Activated CD4-positive, alpha-beta T cell treated with anti-CD3 and anti-CD28 coated beads for 48 hours (primary cell): ENCODE data around the gene FMNL2.

ENCODE experiments used
- DNase-seq: peaks from one replicate; pipeline ENCODE4 v3.0.0-alpha.2; 2020

FMNL2 gene

DNA sequence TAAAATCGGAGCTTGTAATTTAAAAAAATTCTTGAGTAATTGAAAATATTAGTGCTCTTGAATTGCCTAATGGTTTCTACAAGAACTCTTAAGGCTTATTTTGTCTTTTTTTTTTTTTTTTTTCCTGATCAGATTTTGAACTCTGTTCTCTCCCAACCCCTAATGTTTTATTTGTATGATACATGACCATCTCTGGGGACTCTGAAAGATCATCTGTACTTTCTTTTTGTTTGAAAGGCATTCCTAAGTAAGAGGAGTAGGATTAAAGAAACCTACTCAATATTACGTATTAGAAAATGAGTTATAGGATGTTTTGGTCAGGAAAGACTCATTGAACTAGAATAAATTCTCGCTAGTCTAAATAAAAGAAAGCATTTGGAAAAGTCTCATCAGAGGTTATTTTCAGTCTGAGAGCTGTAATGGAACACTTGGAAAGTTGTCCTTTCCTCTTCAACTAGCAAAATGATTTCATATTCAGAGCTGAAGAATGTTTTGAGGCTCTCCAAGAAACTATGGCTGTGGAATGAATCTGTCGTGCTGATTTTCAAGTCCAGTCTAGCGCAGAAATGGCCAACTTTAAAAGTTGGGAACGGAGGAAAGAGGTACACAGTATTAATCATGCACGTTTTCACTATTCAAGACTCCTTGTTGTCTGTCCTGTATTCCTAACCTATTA, 199.6 kb downstream of the FMNL2 start:
- no peak for DNase-seq

DNA sequence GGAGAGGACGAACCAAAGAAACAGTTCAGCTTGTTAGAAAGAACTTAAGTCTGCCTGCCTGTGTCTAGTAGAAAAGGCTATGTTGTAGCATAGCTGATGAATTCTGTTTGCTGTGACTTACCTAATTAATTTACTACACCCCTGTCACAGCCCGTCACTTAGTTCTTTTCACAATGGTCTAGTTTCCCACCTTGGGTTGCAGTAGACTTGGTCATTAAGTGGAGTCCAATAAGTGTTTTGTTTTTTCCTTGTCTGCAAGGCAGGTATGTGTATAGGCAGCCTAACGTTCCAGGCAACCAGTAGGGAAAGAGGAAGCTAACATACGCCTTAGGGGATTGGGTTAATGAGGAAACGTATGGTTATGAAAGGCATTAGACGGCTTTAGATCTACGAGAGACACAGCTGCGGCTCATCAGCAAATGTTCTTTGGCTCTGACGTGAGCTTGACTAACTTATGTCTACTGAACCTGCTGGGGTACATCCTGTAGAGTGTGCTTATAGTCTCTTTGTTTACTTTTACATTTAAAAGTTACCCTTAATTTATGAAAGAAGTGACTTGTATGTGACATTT, 202.2 kb downstream of the FMNL2 start:
- no peak for DNase-seq

DNA sequence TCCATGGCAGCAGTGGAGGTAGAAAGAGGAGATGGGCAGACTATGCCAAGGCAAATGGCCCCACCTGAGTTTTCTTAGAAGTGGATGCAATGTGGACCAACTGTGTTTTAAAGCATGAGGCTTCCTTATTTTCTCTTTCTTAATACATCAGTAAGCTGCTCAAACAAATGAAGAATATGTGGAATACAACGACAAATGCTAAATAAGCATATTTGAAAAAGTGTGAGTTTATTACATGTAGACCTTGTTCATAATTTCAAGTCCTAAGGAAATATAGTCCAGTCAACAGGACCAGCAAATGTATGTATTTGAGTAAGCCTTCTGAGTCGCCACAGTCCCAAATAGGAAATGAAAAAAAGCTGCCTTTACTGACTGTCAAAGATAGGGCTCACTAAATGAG, 204.4 kb downstream of the FMNL2 start:
- no peak for DNase-seq

DNA sequence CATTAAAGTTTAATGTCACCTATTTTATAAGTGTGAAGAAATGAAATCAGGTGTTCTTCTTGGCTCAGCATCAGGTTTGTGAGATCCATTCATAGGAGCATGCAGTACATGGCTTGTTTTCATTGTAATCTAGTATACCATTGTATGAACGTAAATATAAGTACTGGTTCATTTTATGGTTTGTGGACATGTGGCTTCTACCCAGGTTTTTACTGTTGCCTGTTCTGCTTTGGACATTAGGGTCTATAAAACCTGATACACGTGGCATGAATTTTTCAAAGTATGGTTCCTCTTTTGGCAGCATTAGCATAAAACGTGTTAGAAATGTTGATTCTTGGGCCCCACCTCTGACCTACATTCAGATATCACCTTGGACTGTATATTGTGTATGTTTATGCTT, 206.7 kb downstream of the FMNL2 start:
- DNase-seq, result no peak

DNA sequence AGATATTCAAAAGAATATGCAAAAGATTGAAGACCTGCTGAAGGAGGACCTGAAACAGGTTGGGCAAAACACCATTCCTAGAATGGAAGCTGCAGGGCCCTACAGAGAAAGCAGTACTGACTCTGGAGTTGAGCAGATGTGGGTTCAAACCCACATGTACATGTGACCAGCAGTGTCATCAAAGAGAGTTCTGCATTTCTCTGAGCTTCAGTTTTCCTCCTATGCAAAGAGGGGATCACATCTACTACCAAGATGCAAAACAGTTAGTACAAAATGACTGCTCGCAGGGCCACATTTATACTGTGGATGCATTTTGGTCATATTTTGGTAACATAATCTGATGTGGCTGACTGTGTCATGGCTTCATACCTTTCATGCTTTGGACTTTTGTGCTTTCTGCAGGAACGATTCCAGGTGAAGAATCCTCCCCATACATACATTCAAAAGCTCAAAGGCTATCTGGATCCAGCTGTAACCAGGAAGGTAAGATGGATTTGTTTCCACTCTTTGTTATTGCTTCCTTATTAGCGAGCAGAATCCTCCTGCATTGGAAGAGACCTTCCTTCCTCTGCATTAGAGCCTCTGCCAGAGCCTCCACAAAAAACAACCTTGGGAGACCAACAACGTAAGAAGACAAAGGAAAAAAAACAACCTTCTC, 207.5 kb downstream of the FMNL2 start:
- no peak for DNase-seq

DNA sequence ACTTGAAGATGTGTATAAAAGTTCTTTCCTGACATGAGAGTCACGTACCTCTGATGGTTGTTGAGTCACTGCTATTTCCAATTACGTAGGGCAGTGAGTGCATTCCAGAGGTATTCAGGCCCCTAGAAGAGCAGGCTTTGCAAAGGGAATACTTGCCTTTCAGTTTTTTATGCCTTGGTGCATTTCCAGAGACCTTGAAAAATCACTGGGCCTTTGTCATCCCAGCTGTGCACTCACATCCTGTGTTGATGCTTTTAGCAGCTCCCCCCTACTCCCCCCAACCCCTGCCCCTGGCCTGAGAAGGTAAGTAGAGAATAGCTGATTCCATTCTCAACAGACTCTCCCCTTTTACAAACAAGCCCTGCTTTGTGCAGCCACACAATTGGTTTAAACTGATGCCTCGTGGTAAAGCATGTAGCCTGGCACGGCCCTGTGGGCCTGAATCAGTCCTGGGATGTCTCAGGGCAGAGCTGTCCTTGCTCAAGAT, 208.1 kb downstream of the FMNL2 start:
- no peak for DNase-seq

DNA sequence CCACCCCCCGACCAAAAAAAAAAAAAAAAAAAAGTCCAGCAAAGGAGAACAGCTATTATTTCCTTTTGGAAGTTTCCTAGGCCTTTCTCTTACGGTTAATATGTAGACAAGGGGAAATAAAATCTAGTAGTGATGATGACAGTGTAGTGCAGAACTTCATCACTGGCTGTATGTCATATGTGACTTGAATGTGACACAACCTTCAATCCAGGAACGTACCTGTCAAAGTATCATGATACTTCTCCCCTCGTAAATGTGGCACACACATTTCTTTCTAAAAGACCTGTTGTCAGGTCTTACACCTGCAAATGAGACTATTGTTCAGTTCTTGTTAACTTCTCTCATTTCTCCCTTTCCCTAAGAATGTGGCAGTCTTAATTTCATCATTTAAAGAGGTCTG, 208.7 kb downstream of the FMNL2 start:
- DNase-seq, result no peak

DNA sequence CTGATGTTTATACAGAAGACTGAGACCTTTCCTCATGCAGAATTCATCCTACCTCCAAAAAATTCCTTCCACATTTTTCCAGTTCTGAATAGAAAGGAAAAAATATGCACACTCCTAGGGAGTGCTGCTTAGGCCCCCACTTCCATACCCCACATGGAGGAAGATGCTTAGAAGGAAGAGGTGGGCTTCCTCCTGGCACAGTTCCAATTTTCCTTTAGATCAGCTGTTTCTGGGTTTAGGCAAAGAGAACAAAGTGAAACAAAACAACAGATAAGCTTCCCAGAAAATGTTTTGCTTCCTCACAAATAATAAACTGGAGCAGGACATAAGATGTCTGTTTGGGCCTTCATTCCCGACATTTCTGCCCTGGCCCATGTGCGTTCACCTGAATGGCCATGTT, 209.7 kb downstream of the FMNL2 start:
- DNase-seq, result no peak

DNA sequence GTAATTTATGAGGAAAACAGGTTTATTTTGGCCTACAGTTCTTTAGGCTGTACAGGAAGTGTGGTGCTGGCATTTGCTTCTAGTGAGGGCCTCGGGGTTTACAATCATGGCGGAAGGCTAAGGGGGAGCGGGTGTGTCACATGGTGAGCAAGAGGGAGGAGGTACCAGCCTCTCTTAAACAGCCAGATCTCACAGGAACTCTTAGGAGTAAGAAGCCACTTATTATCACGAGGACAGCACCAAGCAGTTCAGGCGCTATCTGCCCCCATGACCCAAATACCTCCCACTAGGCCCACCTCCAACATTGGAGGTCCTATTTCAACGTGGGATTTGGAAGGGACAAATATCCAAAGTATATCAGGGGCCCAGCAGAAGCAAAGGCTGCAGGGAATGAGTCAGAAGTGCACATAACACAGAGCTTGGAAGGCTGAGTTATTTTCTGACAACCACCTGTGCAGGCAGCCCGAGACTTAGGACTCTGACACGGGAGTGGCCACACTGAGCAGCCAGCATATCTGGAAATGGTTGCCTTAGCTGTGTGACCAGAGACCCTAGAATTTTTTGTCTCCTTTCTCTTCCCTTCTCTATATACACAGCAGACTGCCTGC, 211.4 kb downstream of the FMNL2 start:
- no peak for DNase-seq

DNA sequence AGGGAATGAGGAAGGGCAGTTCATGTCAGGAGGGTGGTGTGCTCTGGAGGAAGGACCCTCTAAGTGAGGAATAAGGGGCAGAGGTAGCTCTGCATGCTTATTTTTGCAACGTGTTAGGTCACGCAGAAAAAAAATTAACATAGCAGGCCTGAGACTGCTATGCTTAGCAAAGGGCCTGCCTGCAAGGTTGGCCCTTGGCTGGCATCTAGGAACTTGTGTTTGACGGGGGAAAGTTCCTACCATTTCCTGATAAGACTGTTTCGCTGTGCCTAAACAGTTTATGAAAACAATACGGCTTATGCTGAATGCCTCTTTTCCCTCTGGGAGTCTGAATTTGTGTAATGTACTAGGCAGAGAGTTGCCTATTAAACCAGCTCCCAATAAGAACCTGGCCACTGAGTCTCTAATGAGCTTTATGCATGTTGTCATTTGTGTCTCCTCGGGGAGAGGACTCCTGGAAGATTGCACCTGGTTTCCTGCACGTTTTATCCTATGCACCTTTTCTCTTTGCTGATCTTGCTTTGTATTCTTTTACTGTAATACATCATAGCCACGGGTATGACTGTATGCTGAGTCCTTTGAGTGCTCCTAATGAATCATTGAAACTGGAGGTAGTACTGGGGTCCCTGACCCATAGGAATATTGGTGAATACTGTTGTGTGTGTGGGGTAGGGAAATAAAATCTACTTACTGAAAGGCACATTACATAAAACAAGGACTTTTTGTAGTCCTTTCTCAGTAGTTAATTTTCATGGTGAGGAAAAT, 213.3 kb downstream of the FMNL2 start:
- DNase-seq, result no peak

DNA sequence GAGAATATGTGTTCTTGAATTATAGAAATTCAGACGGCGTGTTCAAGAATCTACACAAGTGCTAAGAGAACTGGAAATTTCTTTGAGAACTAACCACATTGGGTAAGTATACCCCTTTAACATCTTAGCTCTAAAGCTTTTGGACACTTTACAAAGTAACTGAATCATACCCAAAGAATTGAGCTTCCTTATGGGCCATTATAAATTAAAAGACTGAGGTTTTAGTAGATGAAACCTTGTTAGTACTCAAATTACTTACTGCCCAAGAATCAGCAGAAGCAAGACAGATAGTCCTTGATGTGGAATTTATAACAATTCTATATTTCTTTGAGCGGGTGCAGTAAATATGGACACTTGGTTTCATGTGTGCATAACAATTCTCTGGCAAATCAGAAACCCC, 214.0 kb downstream of the FMNL2 start:
- DNase-seq, result no peak

DNA sequence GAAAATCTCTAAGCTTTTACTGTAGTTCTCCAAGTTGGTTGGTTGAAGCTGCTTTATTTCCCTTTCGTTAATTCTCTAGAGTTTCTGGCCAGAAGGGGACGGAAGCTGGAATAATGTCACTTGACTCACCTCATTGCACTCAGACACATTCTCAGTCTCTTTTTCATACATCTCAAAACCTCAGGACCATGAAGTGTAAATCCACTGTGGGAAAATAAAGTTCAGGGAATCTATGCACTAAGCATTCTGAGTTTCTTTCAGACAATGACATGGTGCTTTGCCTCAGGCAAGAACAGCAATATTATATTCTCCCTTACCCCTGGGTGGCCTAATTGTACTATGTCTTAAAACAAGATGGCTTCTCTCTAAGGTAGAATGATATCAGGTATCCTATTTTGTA, 214.4 kb downstream of the FMNL2 start:
- DNase-seq, result no peak

DNA sequence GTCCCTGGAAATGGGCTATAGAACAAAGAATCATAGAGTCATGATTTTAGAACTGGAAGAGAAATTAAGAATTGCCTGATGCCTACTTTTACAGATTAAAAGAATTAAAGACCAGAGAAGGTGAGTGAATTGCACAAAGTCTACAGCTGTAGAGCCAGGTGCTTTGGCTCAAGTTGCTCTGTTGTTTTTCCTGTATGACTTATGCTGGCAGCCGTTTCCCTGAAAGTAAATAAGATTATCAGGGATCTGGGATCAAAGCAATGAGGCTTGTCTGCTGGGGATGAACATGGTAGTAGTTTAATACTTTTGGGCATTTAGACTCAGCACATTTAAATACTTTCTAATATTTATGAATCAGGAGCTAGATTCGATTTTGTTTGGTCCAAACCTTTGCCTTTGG, 215.4 kb downstream of the FMNL2 start:
- no peak for DNase-seq

DNA sequence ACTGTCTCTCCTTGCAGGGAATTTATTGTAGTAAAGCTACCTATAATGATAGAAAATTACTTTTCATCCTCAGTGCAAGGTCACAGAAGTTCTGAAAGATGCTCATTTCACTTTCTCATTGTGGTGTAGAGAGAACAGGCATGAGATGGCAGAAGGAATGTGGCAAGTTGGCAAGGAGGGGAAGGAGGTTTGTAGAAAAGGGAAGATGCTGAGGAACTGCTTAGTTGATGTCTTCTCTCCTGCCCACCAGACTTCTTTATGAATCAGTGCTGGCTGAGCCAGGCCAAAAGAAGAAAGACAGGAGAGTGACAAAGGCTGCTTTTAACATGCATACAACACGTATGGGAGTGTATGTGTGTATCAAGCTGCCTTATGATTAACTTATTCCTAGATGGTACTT, 217.9 kb downstream of the FMNL2 start:
- no peak for DNase-seq

DNA sequence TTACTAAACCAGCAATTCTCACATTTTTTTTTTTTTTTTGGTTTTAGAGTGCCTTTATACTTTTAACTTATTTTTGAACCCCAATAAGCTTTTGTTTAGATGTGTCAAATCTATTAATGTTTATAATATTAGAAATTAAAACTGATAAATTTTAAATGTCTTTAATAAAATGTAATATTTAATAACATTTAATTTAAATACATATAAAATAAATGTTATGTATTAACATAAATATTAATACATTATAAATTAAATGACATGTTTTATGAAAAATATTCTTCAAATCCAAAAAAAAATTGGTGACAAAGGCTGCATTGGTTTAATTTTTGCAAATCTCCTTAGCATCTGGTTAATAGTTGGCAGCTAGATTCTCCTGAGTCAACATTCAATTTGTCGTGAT, 218.5 kb downstream of the FMNL2 start:
- DNase-seq, result no peak

DNA sequence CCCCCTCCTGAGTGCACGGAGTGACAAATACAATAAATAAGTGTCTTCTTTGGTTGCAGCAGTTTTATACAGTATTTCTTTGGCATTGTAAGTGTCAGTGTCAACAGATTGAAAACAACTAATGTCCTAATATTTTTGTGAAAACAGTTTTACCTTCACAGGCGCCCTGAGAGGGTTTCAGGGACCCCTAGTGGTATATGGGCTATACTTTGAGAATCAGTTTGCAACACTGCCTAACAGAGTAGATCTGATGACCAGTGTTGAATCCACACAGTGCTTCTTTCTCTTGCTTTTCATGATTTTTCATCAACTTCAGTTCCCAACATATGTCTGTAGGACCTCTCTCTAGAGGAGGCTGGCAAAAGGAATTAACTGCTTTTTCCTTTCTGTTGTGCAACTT, 220.1 kb downstream of the FMNL2 start:
- no peak for DNase-seq

DNA sequence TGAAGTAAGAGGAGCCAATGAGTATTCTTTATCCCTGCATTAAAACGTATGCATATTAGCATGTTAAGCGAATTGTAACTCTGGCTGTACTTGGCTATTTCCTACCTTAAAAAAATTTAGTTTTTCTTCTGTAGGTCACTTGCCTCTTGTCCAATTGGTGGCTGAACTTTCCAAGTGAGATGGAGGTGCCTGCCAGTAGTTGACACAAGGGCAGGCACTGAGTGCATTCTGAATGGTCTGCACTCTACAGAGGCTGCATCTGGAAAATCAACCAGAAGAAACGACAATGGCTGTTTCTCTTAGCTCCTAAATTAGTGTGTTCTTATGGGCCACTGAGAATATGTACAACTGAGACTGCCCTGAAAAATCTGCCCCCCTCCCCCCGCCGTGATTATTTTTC, 221.5 kb downstream of the FMNL2 start:
- DNase-seq, result no peak

DNA sequence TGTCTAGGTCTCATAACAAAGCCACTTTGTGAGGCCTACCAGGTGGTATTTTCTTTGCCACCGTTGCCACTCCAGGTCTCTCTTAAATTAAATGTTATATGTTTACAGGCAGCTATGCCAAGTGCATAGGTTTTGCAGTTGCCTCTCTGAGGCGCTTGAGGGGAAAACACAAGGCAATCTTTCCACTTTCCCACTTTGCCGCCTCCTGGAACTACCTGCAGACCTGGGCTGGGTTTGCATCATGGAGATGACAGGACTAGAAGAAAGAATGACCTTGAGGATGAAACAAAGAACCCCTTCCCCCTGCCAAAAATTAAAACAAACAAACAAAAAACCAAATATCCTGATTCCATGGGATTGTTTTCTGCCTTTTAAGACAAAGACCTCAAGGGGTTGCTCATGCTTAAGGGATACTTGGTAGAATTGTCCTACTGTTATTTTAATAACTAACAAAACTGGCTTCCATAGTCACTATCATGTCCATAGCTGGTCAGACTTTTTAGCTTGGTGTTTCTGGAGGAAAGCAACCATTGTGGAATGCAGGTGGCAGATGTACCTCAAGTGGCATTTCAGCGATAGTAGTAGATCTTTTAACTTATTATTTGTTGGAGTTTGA, 222.4 kb downstream of the FMNL2 start:
- DNase-seq, result no peak

DNA sequence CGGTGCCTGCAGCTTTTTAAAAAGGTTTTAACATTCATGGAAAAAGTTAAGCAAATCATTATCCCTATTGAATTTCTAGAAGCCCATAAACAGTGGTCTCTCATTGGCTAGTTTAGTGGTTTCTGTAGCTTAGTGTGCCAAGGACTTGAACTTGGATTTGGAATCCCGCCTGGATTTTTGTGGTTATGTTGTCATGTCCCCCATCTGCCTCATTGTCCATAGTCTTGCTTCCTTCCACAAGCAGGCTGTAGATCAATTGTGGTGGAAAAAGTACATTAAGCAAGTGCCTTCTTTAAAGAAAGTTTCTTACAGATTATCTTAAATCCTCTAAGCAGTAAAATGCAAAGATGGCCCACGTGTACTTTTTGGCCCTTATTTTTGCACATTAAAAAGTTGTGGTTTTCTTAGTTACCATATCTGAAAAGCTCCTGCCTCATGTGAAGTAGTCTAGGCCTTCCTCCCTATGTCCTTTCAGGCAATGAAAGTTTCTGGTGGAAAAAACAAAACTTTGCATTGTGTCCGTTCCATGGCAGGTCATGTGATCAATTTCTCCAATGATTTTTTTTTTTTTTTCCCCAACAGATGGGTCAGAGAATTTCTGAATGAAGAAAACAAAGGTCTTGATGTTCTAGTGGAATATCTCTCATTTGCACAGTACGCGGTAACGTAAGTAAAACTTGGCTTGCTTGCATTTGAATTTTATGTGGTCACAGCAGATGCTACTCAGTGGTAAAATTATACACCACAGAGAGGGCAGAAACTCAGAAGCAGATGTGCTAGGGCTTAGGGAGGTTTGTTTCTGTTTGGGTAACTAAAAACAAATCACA, 223.4 kb downstream of the FMNL2 start:
- DNase-seq, result no peak

DNA sequence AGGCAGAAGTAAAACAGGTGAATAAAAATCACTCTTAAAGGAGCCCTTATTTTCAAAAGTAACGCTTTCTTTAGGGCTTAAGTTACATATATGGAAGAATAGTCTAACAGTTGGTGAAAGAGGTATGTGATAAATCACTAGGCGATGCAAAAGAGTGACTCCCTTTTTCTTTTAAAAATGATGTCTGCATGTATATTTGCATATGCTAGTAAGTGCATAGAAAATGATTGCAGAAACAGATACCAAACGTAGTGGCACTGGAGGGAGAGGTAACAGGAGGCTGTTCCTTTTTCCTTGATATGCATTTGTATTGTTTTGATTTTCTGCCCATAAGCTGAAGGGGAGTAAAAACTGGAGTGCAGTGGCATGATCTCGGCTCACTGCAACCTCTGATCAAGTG, 224.0 kb downstream of the FMNL2 start:
- DNase-seq, result no peak

DNA sequence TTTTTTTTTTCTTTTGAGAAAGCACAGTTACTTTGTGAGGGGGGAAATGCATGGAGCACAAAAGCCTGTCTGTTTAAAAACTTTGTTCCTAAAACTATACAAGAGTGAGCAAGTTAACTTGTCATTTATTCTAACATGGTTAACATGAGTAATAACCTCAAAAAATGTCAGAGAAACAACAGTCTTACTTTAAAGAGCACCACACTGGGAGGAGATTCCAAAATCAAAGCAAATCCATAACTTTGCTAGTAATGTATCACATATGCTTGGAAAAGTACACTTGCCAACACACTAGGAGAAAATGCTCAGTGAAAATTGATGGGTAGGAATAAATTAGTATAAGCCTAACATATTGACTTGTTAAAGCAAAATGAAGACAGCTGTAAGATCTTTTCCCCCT, 225.2 kb downstream of the FMNL2 start:
- no peak for DNase-seq
